Skin of body (tissue), 2 donors: Measurements from ENCODE around the gene VRK2. TPM values are rescaled to one million over a fixed set of nuclear protein-coding genes. Genes with fewer than 3 reads are reported as not detected.
"Not testable (repeated sequence)": the region's sequence is repeated elsewhere in the genome, so short reads cannot be mapped to it uniquely, and the experiment has no call there.

Source experiments
- DNase-seq: peaks from one replicate; lab custom pipeline; 2025; lab: John Stamatoyannopoulos, UW
- total RNA-seq: library from RNA; depleted of rRNA; stranded (reverse); fragments of >200 nt; gene quantifications from one replicate; pipeline ENCODE4 v1.2.3, GENCODE V29; 2014

VRK2 gene
- total RNA-seq, 1 donor from 2014 or later, result 15.2 TPM

DNA sequence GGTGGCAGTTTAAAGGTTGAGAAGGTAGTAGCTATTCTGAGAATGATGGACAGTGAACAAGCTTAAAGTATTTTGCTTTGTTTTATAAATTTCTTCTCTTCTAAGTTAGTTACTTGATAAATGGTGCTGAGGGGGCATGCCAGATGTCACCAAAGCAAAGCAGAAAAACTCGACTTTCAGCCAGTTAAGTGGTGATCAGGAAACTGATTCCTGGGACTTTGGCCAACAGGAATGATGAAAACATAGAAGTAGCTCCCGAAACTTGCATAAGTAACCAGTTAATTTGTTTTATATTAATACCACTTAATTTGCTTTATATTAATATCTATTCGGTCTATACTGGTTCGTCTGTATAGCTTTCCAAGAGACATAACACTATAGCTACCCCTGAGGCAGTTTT lies 111.9 kb downstream of the VRK2 start:
- DNase-seq, result no peak

GRCh38 chr2:58163913-58164312 lies 117.3 kb downstream of the VRK2 start:
- DNase-seq, result no peak

- DNase-seq, result not testable (repeated sequence)
Measured at GRCh38 chr2:58168130-58168529, 121.5 kb downstream of the VRK2 start.

GRCh38 chr2:58169845-58170244 lies 123.2 kb downstream of the VRK2 start:
- not testable (repeated sequence) for DNase-seq

- not testable (repeated sequence) for DNase-seq
Measured at GRCh38 chr2:58170334-58170933, 123.8 kb downstream of the VRK2 start.

GRCh38 chr2:58171831-58172230 lies 125.2 kb downstream of the VRK2 start:
- not testable (repeated sequence) for DNase-seq

DNA sequence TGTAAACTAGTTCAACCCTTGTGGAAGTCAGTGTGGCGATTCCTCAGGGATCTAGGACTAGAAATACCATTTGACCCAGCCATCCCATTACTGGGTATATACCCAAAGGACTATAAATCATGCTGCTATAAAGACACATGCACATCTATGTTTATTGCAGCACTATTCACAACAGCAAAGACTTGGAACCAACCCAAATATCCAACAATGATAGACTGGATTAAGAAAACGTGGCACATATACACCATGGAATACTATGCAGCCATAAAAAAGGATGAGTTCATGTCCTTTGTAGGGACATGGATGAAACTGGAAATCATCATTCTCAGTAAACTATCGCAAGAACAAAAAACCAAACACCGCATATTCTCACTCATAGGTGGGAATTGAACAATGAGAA lies 130.6 kb downstream of the VRK2 start:
- not testable (repeated sequence) for DNase-seq

- DNase-seq, result not testable (repeated sequence)
Measured at GRCh38 chr2:58180175-58180574, 133.6 kb downstream of the VRK2 start.

GRCh38 chr2:58180635-58181034 lies 134.0 kb downstream of the VRK2 start:
- no peak for DNase-seq

DNA sequence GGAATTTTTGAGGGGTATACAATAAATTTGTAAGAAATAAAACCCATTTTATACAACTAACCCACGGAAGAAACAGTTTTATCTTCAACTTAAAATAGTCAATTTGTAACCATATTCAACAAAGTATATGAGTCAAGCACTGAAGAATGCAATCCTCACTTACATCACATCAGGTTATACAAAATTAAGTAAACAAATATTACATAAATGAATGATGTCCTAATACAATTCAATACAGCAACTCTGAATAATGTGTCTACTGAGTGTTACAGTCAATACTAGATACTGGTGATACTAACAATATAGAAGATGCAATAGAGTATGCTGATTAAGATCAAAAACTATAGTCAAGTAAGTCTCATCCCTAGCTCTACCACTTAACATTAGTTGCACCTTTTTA lies 135.9 kb downstream of the VRK2 start:
- no peak for DNase-seq

GRCh38 chr2:58186501-58186900 lies 139.9 kb downstream of the VRK2 start:
- no peak for DNase-seq

GRCh38 chr2:58187022-58187421 lies 140.4 kb downstream of the VRK2 start:
- DNase-seq, result not testable (repeated sequence)

GRCh38 chr2:58194458-58194857 lies 147.9 kb downstream of the VRK2 start:
- DNase-seq, result no peak

- no peak for DNase-seq
Measured at GRCh38 chr2:58195662-58196061, 149.1 kb downstream of the VRK2 start.

DNA sequence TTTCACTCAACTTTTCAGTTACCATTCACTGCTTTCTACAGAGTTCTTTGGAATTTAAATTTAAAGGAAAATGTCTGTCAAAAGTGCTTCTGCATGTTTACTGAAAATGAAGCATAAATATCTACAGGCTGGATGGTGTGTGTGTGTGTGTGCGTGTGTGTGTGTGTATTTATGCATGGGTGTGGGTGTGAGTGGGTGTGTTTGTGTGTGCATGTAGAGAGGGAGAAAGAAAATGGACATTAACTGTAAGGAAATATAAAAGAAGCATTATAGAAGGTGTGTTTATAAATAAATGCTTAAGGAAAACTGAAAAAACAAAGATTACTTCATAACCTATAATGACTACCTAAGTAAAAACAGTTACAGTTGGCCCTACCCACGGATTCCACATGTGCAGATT lies 151.3 kb downstream of the VRK2 start:
- DNase-seq, result no peak

- DNase-seq, result no peak
Measured at GRCh38 chr2:58202404-58202803, 155.8 kb downstream of the VRK2 start.

DNA sequence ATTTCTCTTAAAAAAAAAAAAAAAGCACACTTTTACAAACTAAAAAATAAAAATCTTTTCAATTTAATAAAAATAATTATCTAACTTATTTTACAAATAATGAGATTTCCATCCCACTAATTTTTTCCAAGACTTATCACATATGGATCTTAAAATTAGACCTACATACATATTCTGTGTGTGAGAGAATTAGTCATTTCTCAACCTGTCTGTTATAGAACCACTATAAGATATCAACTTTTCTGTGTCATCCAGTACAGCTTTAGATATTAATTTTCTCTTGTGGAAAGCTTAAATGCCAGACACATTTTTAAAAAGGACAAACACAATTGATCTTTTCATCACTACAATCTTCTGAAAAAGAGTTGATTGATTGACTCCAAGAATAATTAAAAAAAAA lies 156.4 kb downstream of the VRK2 start:
- no peak for DNase-seq

GRCh38 chr2:58204195-58204959 lies 157.8 kb downstream of the VRK2 start:
- no peak for DNase-seq

GRCh38 chr2:58206785-58207184 lies 160.2 kb downstream of the VRK2 start:
- no peak for DNase-seq

GRCh38 chr2:58207189-58207588 lies 160.6 kb downstream of the VRK2 start:
- no peak for DNase-seq
